ENCODE measurements around the gene SEC14L5. TPM values are rescaled to one million over a fixed set of nuclear protein-coding genes. Genes with fewer than 3 reads are reported as not detected.

SEC14L5 gene
- total RNA-seq, 1 donor from 2014 or later = 0.41 TPM

- Mint-ChIP-seq H3K9me3 (no peaks in the 10 kb centered on the region), H3K27me3 (ENCODE audit: insufficient read depth, low read depth) (peaks cover 8% of the 10 kb centered on the region), H3K4me3 (no peak overlapping the region), H3K36me3 (no peaks in the 10 kb centered on the region), H3K4me1 (no peaks in the 10 kb centered on the region), H3K27ac (no peak overlapping the region)
- H3K9ac ChIP-seq = no peak overlapping the region
- H3K27ac ChIP-seq = no peak overlapping the region
- H3K36me3 ChIP-seq = no peaks in the 10 kb centered on the region
- no peak for DNase-seq (ENCODE audit: low spot score)
- no peaks in the 10 kb centered on the region for H3F3A ChIP-seq (ENCODE audit: low read depth)
- H3K27me3 ChIP-seq = no peaks in the 10 kb centered on the region
- TF ChIP-seq EZH2phosphoT487 (IDR thresholded peaks at IDR 0.05) = no peak
- TF ChIP-seq CTCF (IDR thresholded peaks at IDR 0.05) = no peak
- no peak for TF ChIP-seq EZH2 (IDR thresholded peaks at IDR 0.05)
- H3K4me3 ChIP-seq = no peak overlapping the region
- no peak overlapping the region for H3K4me2 ChIP-seq
- H2AFZ ChIP-seq (replicated peaks) = no peak overlapping the region
- H3K4me1 ChIP-seq = no peaks in the 10 kb centered on the region
- no peaks in the 10 kb centered on the region for H3K9me3 ChIP-seq (ENCODE audit: low read depth)
- no peaks in the 10 kb centered on the region for H3K79me2 ChIP-seq (ENCODE audit: low read depth)
- H4K20me1 ChIP-seq (ENCODE audit: low read depth) = no peaks in the 10 kb centered on the region
Measured at GRCh38 chr16:5003828-5004227, 45.7 kb downstream of the SEC14L5 start.

DNA sequence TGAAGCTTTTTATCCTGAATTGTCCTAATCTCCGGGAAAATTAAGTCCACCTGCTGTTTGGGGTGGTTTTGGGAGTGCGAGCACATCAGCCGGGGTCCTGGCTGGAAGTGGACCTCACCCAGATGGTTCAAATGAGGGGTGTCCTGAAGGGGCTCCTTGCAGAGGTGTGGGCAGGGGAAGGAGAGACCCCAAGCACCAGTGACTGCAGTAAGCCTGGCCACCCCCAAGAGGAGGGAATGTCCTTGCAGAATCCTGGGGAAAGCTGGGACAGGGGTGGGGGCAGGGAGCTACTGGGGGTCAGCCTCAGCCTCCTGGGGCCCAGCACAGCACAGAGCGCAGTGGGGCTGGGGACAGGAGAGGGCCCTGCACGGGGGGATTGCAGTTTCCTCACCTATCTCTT, 46.2 kb downstream of the SEC14L5 start:
- peaks cover 8% of the 10 kb centered on the region for H3K27me3 Mint-ChIP-seq (ENCODE audit: insufficient read depth, low read depth)
- H3K4me3 Mint-ChIP-seq = no peak overlapping the region
- Histone ChIP-seq H3K27ac (no peak overlapping the region), H3K36me3 (no peaks in the 10 kb centered on the region), H3K4me1 (no peaks in the 10 kb centered on the region), H3K9ac (no peak overlapping the region), H3K4me2 (no peak overlapping the region), H3K79me2 (ENCODE audit: low read depth) (no peaks in the 10 kb centered on the region), H3K9me3 (ENCODE audit: low read depth) (no peaks in the 10 kb centered on the region), H4K20me1 (ENCODE audit: low read depth) (no peaks in the 10 kb centered on the region), H3K4me3 (no peak overlapping the region), H2AFZ (replicated peaks) (no peak overlapping the region), H3F3A (ENCODE audit: low read depth) (no peaks in the 10 kb centered on the region), H3K27me3 (no peaks in the 10 kb centered on the region)
- no peak for TF ChIP-seq EZH2 (IDR thresholded peaks at IDR 0.05)
- no peak for TF ChIP-seq EZH2phosphoT487 (IDR thresholded peaks at IDR 0.05)
- TF ChIP-seq CTCF (IDR thresholded peaks at IDR 0.05) = no peak
- no peak overlapping the region for H3K27ac Mint-ChIP-seq
- H3K36me3 Mint-ChIP-seq = no peaks in the 10 kb centered on the region
- DNase-seq (ENCODE audit: low spot score) = no peak
- no peaks in the 10 kb centered on the region for H3K9me3 Mint-ChIP-seq
- H3K4me1 Mint-ChIP-seq = no peaks in the 10 kb centered on the region

DNA sequence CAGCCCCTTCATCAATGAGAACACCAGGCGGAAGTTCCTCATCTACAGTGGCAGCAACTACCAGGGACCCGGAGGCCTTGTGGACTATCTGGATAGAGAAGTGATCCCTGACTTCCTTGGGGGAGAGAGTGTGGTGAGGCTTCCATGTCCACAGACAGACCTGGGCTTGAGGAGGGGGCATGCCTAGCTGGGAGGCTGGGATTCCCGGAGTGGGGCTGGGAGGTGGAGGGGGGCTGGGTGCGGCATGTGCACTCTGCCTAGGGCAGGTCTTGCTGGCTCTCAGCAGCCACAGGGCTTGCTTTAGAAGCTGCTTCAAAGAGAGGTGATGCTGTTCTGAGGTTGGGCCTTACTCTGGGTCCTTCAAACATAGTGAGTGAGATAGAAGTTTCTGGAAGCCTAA, 47.8 kb downstream of the SEC14L5 start:
- Histone ChIP-seq H3K9me3 (ENCODE audit: low read depth) (no peaks in the 10 kb centered on the region), H3K4me3 (no peak overlapping the region), H3K9ac (no peak overlapping the region), H3K79me2 (ENCODE audit: low read depth) (no peaks in the 10 kb centered on the region), H3K4me2 (no peak overlapping the region), H2AFZ (replicated peaks) (no peak overlapping the region), H3F3A (ENCODE audit: low read depth) (peaks cover 6% of the 10 kb centered on the region), H4K20me1 (ENCODE audit: low read depth) (no peaks in the 10 kb centered on the region), H3K27ac (no peak overlapping the region), H3K27me3 (no peaks in the 10 kb centered on the region), H3K36me3 (no peaks in the 10 kb centered on the region), H3K4me1 (peaks cover 4% of the 10 kb centered on the region)
- Mint-ChIP-seq H3K4me3 (no peak overlapping the region), H3K4me1 (no peaks in the 10 kb centered on the region), H3K27ac (no peak overlapping the region), H3K27me3 (ENCODE audit: insufficient read depth, low read depth) (peaks cover 12% of the 10 kb centered on the region), H3K36me3 (no peaks in the 10 kb centered on the region), H3K9me3 (no peaks in the 10 kb centered on the region)
- no peak for DNase-seq (ENCODE audit: low spot score)
- no peak for TF ChIP-seq CTCF (IDR thresholded peaks at IDR 0.05)
- no peak for TF ChIP-seq EZH2 (IDR thresholded peaks at IDR 0.05)
- TF ChIP-seq EZH2phosphoT487 (IDR thresholded peaks at IDR 0.05) = no peak

Data from neural progenitor cell (in vitro differentiated cells).